NOMO-1 treated with DMSO at 0.1 percent for 48 hours (cell line): ENCODE results near the gene PTPRF.
"Not testable (repeated sequence)": the region's sequence is repeated elsewhere in the genome, so short reads cannot be mapped to it uniquely, and the experiment has no call there.

Experiments
- DNase-seq: peaks from one replicate; lab custom pipeline; 2025; ENCODE audit not compliant: unreplicated experiment; lab: John Stamatoyannopoulos, UW

PTPRF gene

DNA sequence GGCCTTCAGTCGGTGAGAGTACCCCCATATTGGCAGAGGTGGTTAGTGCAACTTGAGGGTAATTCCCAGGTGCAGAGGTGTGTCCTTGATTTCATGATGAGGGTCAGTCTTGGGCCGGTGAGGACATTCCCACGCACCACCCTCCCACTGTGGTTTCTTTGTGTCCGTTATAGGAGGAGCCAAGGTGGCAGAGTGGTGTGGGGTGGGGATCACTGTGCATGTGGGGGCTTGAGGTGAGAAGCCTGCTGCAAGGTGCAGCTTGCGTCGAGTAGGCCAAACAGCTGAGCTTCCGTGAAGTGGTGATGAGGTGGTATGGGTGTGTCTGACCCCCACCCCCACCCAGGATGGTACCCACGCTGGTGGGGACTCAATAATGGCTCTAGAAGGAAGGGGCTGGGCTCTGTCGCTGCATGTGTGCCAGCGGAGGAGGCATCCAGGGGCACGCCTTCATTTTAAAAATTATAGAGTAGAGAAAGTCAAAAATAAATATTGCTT, 6.2 kb downstream of the PTPRF start:
- DNase-seq: no peak

DNA sequence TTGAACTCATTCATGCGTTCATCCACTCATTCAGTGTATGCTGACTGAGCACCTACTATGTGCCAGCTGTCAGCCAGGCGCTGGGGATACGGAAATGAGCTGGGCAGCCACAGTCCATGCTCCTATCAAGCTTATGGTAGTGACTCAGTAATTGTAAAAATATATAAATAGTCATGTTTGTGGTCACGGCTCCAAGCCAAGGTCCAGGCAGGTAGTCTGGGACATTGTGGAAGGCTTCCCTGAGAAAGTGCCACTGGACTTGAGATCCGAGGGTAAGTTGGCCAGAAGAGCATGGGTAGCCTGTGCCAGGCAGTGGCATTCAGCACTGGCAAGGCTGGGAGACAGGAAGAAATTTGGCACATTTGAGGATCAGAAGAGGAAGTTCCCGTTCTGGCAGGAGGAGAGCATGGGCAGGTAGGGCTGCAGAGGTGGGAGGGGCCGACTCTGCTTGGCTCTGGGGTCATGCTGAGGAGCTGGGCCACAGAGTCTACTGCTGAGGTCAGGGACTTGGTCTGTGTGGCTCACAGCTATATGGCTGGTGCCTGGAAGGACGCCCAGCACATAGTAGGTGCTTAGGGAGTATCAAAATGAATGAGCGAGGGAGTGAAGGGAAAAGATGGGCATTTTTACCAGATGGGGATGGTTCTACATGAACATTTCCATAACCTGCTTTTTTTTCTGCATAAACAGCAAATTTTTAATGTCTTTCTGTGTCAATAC, 6.9 kb downstream of the PTPRF start:
- no peak for DNase-seq

GRCh38 chr1:43538143-43538487, 7.4 kb downstream of the PTPRF start:
- no peak for DNase-seq

DNA sequence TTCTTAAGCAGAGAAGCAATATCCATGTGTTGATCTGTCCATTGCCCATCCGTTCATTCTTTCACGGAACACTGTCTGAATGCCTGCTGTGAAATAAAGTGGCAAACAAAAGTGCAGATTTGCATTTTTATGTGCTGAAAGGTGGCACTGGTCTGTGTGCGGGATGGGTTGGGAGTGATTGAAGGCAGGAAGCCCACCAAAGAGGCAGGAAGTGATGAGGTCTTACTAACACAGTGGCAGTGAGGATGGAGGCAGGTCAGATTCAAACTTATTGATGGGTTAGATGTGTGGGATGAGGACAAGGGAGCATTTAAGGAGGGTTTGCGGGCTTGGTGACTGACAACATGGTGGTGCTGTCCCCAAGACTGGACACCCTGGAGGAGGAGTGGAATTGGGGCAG, 8.3 kb downstream of the PTPRF start:
- no peak for DNase-seq

GRCh38 chr1:43539726-43540434, 9.2 kb downstream of the PTPRF start:
- DNase-seq: no peak

DNA sequence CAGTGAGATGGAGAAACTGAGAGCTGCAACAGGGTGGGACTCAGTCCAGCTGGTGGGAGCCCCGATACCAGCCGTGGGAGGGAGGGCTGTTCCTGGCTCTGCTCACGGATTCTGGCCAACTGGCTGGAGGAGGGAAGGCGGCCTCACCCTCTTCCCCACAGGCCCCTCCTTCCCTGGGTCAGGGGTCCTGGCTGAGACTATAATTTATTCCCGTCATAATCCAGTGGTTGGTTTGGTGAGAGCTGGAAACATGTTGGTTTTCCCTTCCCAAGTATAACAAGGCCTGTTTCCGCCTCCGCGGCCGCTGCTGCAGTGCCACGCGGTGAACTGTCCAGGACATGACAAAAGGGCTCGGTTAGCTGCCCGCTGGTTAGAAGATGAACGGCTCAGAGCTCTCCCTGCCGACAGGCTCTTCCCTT, 10.0 kb downstream of the PTPRF start:
- DNase-seq: no peak

GRCh38 chr1:43541141-43541540, 10.5 kb downstream of the PTPRF start:
- no peak for DNase-seq

DNA sequence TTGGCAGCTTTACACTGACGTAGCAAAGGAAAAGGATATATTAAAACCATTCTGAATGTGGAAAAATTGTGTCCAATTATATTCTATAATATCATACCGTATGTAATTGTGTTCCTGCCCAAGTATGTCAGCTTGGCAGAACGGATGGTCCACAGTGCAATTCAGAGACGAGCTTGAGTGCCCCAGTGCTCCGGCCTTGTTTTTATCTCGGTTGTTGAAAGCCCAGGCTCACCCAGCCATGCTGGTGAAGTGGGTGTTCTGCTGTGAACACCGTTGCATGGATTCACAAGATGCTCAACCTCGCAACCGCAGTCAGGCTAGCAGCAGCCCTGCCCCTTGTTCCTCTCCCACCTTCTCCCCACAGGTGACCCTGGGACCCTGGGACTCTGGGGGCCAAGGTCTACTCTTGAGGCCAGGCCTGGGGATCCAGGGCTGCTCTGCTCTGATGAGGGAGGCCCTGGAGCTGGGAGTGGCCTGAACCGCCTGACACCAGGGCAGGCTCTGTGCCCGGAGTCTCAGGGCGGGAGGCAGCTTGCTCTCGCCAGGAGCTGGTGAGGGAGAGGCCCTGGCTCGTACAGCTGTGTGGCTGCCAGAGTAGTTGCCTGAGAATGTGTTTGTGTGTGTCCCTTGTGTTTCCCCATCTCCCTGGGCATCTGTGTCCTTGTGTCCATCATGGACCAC, 11.2 kb downstream of the PTPRF start:
- DNase-seq: no peak

GRCh38 chr1:43542527-43543458, 12.1 kb downstream of the PTPRF start:
- no peak for DNase-seq

- DNase-seq: no peak
These were observed 12.9 kb downstream of the PTPRF start for GRCh38 chr1:43543567-43543966.

DNA sequence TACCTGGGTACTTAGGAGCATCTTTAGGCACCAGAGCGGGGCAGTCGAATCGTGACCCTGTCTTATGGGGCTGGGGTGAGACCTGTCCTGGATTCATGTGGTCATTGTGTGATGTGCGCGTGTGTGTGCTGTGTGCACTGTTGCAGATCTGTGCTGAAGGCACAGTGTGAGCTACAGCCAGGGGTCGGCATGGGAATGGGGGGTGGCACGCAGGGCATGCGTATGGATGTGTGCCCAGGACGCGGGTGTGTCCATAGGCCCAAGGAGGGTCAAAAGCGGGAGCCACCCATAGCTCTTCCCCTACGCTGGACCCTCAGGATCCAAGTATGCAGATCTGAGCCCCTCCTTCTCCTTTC, 14.6 kb downstream of the PTPRF start:
- DNase-seq: no peak

DNA sequence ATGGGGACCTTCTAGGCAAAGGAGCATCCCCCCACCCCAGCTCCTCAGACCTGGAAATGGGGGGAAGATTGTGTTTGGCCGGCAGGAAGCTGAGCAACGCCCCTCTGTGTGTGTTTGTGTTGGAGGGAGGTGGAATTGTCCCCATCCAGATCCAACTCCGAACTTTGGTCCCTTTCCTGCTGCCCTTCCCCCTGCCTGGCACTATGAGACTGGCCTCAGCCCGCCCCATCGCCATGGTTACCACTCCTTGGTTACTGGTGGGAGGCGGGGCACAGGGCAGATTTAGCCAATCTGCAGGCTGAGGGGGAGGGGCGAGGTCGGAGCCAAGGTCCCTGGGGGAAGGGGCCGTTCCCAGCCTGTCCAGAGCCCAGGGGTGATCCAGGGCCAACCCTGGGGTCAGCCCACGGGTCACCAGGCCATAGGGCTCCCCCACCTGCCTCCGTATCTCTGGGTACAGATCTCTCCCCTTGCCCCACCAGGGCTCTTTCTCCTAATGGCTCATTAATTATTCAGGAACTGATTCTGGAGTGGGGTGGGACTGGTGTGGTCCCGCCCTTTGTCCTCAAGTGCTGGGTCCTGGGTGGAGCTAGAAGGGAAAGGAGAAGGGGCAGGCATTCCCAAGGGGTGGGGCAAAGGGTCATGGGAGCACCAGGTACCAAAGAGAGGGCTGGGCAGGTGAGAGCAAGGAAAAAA, 15.2 kb downstream of the PTPRF start:
- DNase-seq: no peak

DNA sequence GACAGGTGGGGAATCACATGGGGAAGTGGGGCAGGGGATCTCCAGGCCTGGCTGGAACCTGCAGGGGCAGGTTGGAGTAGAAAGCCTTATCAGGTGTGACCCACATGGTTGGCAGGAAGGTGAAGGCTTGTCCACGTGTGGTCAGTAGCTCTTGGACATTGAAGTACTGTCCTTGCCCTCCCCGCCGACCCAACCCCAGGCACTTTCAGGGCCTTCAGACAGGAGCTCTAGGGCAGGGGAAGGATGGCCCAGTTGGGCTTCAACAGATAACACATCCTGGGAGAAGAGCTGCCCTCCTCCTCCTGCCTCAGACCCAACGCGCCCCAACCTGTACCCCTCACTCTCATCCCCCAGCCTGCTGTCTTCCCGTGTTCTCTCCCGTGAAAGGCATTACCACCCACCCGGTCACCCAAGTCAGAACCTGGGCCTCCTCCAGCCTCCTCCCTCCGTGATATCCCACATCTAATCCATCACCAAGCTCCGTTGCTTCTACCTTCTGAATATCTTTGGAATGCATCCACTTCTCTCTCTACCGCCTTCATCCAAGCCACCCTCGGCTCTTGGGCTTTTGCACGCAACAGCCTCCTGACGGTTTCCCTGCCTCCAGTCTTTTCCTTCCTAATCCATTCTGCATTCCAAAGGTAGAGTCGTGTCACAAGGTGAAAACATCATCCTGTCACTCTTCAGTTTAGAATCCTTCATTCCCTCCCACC, 15.9 kb downstream of the PTPRF start:
- DNase-seq: no peak

- no peak for DNase-seq
These were observed 16.9 kb downstream of the PTPRF start for GRCh38 chr1:43547538-43548072.

DNA sequence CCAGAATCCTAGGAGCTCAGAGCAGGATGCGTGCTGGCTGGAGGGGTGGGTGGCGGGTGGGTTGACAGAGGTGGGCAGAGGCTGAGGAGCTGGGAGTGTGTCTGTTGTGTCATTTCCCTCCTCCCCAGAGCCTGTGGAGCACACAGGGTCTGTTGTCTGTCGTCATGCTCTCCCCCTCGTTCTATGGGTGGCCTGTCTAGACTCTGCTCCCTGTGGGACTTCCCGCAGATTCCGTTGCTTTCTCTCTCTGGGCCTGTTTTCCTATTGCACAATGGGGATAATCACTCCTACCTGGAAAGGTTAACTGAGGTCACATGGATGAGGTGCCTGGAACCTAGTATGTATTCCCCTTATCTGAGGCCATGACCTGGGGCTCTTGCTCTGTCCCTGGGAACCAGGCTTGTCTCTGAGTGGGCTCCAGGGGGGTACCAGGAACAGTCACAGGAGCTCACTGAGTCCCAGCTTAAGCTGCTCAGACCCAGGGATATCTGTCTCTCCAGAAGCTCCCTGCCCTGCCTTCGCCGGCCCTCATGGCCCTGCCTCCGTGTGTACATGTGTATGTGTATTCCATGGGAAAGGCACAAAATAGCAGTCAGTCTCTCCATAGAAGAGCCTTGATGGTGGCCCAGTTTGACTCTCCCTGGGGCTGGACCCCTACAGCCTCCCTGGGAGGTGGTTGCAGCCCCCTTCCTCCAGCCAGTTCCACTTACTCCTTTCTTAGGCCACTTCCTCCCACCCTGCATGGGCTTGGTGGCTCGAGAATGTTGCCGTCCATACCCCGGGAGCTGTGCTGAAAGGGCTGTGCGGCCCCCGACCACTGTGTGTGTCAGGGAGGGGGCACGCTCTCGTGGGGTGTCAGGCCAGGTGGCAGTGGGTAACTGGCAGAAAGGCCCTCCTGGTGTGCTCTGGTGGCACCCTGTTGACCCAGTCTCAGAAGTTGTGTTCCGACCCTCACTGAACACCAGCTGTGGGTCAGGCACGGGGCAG, 17.9 kb downstream of the PTPRF start:
- no peak for DNase-seq

DNA sequence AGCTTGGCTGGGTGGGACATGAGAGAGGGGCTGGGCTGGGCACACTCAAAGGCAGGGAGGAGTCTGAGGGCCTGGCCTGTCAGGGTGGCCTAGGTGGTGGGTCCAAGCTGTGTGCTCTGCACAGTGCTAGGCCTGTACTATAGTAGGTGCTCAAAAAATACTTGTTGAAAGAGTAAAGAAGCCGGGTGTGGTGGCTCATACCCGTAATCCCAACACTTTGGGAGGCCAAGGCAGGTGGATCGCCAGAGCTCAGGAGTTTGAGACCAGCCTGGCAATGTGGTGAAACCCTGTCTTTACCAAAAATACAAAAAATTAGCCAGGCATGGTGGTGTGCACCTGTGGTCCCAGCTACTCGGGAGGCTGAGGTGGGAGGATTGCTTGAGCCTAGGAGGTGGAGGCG, 18.7 kb downstream of the PTPRF start:
- DNase-seq: not testable (repeated sequence)

GRCh38 chr1:43549921-43550597, 19.4 kb downstream of the PTPRF start:
- DNase-seq: no peak
